T-helper 17 cell (primary cell): ENCODE results near the gene KRT5. TPM values are rescaled to one million over a fixed set of nuclear protein-coding genes. Genes with fewer than 3 reads are reported as not detected.

Experiments
- ATAC-seq: fragments of 150-1000 bp; cut with Tn5 transposase; 2 replicates; pipeline ENCODE4 v1.10.0; 2021; ENCODE audit warnings: mild to moderate bottlenecking, moderate library complexity
- DNase-seq, 3 donors: peaks; one replicate each; pipeline versions ENCODE4 v3.0.0 to v3.0.0-alpha.2; 2020 to 2021
- H3K9me3 ChIP-seq: one replicate; pipeline ENCODE4 v1.7.0; 2013; ENCODE audit warnings: low read length, mild to moderate bottlenecking; ENCODE audit not compliant: control insufficient read depth, poor library complexity, severe bottlenecking
- H3K27ac Mint-ChIP-seq: one replicate; pipeline ENCODE4 v1.8.0; 2022; ENCODE audit warnings: mild to moderate bottlenecking, moderate library complexity, mixed read lengths
- H3K27me3 Mint-ChIP-seq: one replicate; pipeline ENCODE4 v1.8.0; 2022; ENCODE audit warnings: mixed read lengths
- H3K36me3 Mint-ChIP-seq: one replicate; pipeline ENCODE4 v1.8.0; 2022; ENCODE audit warnings: low read depth, mixed read lengths
- H3K4me1 Mint-ChIP-seq: one replicate; pipeline ENCODE4 v1.8.0; 2022; ENCODE audit warnings: mild to moderate bottlenecking, mixed read lengths
- H3K4me3 Mint-ChIP-seq: one replicate; pipeline ENCODE4 v1.8.0; 2022; ENCODE audit warnings: mild to moderate bottlenecking, moderate library complexity, mixed read lengths
- total RNA-seq, 4 donors: library from RNA in 2 of 4; stranded (reverse) in 2 of 4; gene quantifications; one replicate each; pipeline ENCODE4 v1.2.3 and lab custom pipeline; 2022 to 2026

KRT5 gene
- total RNA-seq (not detected), total RNA-seq (lab: John Stamatoyannopoulos, UW) (0 reads per million in 2 donors)

GRCh38 chr12:52519826-52520662 is at the start of gene KRT5:
Gene KRT5, minus strand, starts transcription at chr12:52520394. Its CDS starts 98 bp downstream, at chr12:52520296.
- Mint-ChIP-seq H3K36me3 (no peaks in the 10 kb centered on the region), H3K27me3 (peaks cover 37% of the 10 kb centered on the region), H3K4me3 (no peak within 1 kb of the TSS), H3K4me1 (no peaks in the 10 kb centered on the region), H3K27ac (no peak within 1 kb of the TSS)
- no peak for DNase-seq
- no peaks in the 10 kb centered on the region for H3K9me3 ChIP-seq
- no peak for ATAC-seq

DNA sequence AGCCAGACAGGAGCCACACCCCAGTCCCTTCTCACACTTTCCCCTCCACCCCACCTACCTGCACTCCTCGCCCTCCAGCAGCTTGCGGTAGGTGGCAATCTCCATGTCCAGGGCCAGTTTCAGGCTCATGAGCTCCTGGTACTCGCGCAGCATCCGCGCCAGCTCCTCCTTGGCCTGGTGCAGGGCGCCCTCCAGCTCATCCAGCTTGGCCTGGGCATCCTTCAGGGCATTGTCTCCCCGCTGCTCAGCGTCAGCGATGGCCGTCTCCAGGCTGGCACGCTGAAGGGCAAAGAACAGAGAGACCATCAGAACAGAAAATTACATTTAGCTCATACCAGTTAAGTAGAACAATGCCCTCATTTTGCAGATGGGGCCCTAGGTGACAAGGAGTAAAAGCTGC is 47.9 kb upstream of the KRT5 start:
- ATAC-seq (no peak), DNase-seq (no peak)
- Mint-ChIP-seq H3K36me3 (peaks cover 3% of the 10 kb centered on the region), H3K4me1 (peaks cover 4% of the 10 kb centered on the region), H3K27ac (no peak overlapping the region), H3K4me3 (no peak overlapping the region), H3K27me3 (peaks cover 75% of the 10 kb centered on the region)
- no peaks in the 10 kb centered on the region for H3K9me3 ChIP-seq

GRCh38 chr12:52566847-52567291 is 46.7 kb upstream of the KRT5 start:
- no peak for ATAC-seq
- Mint-ChIP-seq H3K27me3 (peaks cover 67% of the 10 kb centered on the region), H3K4me1 (no peaks in the 10 kb centered on the region), H3K27ac (no peak overlapping the region), H3K4me3 (no peak overlapping the region), H3K36me3 (no peaks in the 10 kb centered on the region)
- DNase-seq: no peak
- H3K9me3 ChIP-seq: no peaks in the 10 kb centered on the region

DNA sequence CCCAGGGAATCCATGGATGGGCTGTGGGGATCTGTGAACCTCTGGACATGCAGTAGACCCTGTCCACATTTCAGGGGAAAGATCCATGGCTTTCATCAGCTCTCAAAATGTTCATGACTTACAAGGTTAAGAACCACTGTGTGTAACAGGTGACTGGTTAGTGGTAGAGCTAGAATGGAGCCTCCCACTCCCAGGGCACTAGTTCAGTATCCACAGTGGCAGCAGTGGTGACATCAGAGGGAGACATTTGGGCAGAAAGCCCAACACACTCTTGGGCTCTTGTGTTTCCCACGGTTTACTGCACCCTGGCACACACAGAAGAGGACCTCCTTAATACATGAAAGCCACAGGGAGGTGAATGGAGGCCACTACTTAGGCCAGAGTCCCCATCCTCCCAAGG is 44.4 kb upstream of the KRT5 start:
- Mint-ChIP-seq H3K36me3 (no peaks in the 10 kb centered on the region), H3K27ac (no peak overlapping the region), H3K27me3 (peaks cover 68% of the 10 kb centered on the region), H3K4me3 (no peak overlapping the region), H3K4me1 (no peaks in the 10 kb centered on the region)
- DNase-seq: no peak
- no peaks in the 10 kb centered on the region for H3K9me3 ChIP-seq
- no peak for ATAC-seq

DNA sequence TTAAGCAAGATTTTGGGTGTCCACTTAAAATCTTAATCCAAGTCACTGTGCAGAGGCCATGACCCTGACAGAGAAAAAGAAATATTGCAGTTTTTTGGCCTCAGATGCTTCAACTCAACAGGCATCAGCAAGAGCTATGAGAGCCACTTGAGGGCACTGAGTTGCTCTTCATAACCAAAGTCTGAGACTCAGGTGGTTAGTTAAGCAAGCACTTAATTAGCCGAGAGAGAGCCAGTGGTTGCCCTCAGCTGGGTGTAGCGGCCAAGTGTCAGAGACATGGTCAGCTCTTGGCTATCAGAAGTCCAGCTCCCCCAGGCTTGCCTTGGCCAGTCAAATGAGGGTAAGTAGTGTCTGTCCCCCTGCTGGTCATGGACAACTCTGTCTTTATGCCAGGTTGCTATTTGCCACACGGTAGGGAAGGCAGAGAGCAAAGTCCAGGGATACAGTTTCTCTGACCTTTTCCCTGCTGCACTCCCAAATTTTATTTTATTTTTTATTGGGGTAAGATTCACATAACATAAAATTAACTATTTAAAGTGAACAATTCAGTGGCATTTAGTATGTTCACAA is 41.8 kb upstream of the KRT5 start:
- Mint-ChIP-seq H3K27me3 (peaks cover 74% of the 10 kb centered on the region), H3K36me3 (no peaks in the 10 kb centered on the region), H3K27ac (no peak overlapping the region), H3K4me1 (peaks cover 5% of the 10 kb centered on the region), H3K4me3 (no peak overlapping the region)
- no peak for DNase-seq
- H3K9me3 ChIP-seq: no peaks in the 10 kb centered on the region
- ATAC-seq: no peak

DNA sequence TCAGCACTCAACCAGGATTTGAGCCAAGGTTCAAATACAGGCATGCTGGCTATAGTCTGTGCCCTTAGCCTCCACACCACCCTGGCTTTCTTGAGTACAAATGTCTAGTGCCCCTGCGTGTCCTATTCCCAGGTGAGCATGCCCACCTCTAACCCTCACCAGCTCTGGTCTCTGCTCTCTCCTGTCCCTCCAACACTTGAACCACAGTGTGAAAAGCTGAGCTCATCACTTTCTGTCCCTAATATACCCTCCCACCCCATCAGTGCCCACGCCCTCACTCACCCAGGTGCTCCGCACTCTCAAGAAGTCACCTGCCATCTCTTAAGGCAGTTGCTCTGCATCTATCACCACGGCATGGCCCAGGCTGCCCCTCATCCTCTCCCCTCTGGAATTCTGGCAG is 39.8 kb upstream of the KRT5 start:
- Mint-ChIP-seq H3K36me3 (no peaks in the 10 kb centered on the region), H3K27me3 (peaks cover 66% of the 10 kb centered on the region), H3K27ac (no peak overlapping the region), H3K4me1 (peaks cover 5% of the 10 kb centered on the region), H3K4me3 (no peak overlapping the region)
- ATAC-seq (no peak), DNase-seq (no peak)
- no peaks in the 10 kb centered on the region for H3K9me3 ChIP-seq

GRCh38 chr12:52558781-52559445 is 38.7 kb upstream of the KRT5 start:
- ATAC-seq (no peak), DNase-seq (no peak)
- H3K36me3 Mint-ChIP-seq: no peaks in the 10 kb centered on the region
- H3K4me1 Mint-ChIP-seq: peaks cover 5% of the 10 kb centered on the region
- peaks cover 68% of the 10 kb centered on the region for H3K27me3 Mint-ChIP-seq
- no peak overlapping the region for H3K27ac Mint-ChIP-seq
- H3K9me3 ChIP-seq: no peaks in the 10 kb centered on the region
- H3K4me3 Mint-ChIP-seq: no peak overlapping the region

- DNase-seq: no peak
- H3K36me3 Mint-ChIP-seq: no peaks in the 10 kb centered on the region
- H3K4me1 Mint-ChIP-seq: peaks cover 7% of the 10 kb centered on the region
- H3K4me3 Mint-ChIP-seq: no peak overlapping the region
- H3K27me3 Mint-ChIP-seq: peaks cover 65% of the 10 kb centered on the region
- ATAC-seq: no peak
- H3K9me3 ChIP-seq: no peaks in the 10 kb centered on the region
- H3K27ac Mint-ChIP-seq: no peak overlapping the region
Observed at GRCh38 chr12:52557476-52557875, 37.3 kb upstream of the KRT5 start.

DNA sequence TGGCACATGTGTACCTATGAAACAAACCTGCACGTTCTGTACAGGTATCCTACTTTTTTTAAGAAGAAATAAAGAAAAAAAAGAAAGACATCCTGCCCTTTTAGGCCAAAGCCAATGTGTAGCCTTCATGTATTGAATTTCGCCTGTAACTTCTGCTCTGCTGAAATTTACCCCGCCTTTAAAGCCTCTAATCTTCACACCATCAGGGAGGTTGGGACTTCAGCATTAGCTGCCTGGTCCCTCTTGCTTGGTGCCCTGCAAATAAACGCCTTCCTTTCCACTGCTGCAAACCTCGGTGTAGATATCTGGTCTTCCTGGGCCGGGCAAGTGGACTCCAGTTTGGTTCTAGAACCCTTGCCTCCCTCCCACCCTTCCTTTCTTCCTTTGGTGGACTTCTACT is 35.4 kb upstream of the KRT5 start:
- DNase-seq: no peak
- Mint-ChIP-seq H3K27ac (no peak overlapping the region), H3K4me1 (peaks cover 7% of the 10 kb centered on the region), H3K4me3 (no peak overlapping the region), H3K36me3 (no peaks in the 10 kb centered on the region), H3K27me3 (peaks cover 71% of the 10 kb centered on the region)
- no peak for ATAC-seq
- H3K9me3 ChIP-seq: no peaks in the 10 kb centered on the region

GRCh38 chr12:52552681-52553195 is 32.5 kb upstream of the KRT5 start, which contains the start of gene KRT71:
Gene KRT71, minus strand, starts transcription at chr12:52553145. Its CDS starts 68 bp downstream, at chr12:52553077.
- Mint-ChIP-seq H3K27ac (no peak within 1 kb of the TSS), H3K4me3 (no peak within 1 kb of the TSS), H3K36me3 (no peaks in the 10 kb centered on the region), H3K4me1 (peaks cover 4% of the 10 kb centered on the region), H3K27me3 (peaks cover 65% of the 10 kb centered on the region)
- ATAC-seq (no peak), DNase-seq (no peak)
- no peaks in the 10 kb centered on the region for H3K9me3 ChIP-seq

DNA sequence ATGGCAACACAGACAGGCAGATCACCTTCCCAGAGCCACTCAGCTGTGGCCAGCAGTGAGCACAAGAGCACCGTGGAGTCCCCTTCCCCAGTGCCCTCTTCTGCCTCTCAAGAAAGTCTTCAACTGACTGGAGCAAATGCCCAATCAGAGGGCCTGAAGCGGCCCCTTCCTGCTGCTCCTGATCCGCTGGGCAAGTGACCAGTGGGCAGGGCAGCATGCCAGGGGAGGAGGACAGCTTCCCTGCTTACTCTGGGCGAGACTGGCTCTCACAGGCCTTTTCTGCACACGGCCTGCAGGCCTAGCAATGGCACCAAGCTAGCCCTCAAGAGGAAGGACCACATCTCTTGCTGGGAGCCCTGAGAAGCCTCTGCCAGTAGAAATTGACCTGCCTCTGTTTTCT is 31.9 kb upstream of the KRT5 start:
- Mint-ChIP-seq H3K4me3 (no peak overlapping the region), H3K27me3 (peaks cover 61% of the 10 kb centered on the region), H3K27ac (no peak overlapping the region), H3K36me3 (no peaks in the 10 kb centered on the region), H3K4me1 (peaks cover 2% of the 10 kb centered on the region)
- no peaks in the 10 kb centered on the region for H3K9me3 ChIP-seq
- no peak for DNase-seq
- no peak for ATAC-seq

DNA sequence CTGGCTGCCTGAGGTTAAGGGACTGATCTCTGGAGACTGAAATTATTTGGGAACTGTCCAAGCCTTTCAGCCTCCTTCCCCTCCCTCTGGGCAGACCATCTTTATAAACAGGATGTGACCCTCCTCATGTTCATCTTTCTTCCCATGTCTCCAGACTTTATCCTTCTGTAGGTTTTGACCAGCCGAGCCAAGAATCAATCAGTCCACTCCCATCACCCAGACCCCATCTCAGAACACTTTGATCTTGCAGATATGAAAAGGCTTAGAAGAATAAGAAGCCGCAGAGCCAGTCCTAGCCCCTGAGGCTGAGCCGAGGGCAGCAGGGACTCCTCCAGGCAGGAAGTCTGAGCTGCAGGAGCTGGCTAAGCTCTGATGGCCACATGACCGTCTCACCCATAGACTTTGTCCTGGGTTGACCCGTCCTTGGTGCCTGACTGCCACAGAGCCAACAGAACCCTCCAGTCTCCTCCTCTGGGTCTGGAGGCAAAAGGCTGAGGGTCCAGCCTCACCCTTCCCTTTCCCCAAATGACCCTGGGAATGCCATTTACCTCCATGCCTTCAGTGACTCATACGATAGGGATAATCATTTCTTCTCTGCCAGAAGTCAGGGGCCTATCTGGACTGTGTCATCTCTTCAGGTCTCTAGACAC is 31.1 kb upstream of the KRT5 start:
- Mint-ChIP-seq H3K36me3 (no peaks in the 10 kb centered on the region), H3K4me1 (peaks cover 4% of the 10 kb centered on the region), H3K4me3 (no peak overlapping the region), H3K27me3 (peaks cover 64% of the 10 kb centered on the region), H3K27ac (no peak overlapping the region)
- no peak for ATAC-seq
- no peaks in the 10 kb centered on the region for H3K9me3 ChIP-seq
- no peak for DNase-seq

GRCh38 chr12:52546126-52546525 is 25.9 kb upstream of the KRT5 start:
- H3K9me3 ChIP-seq: no peaks in the 10 kb centered on the region
- Mint-ChIP-seq H3K4me3 (no peak overlapping the region), H3K36me3 (no peaks in the 10 kb centered on the region), H3K27me3 (peaks cover 52% of the 10 kb centered on the region), H3K27ac (no peak overlapping the region), H3K4me1 (peaks cover 7% of the 10 kb centered on the region)
- ATAC-seq (no peak), DNase-seq (no peak)
